ENCODE measurements around the gene CBLN3. TPM values are rescaled to one million over a fixed set of nuclear protein-coding genes. Genes with fewer than 3 reads are reported as not detected.
"Not testable (repeated sequence)": the region's sequence is repeated elsewhere in the genome, so short reads cannot be mapped to it uniquely, and the experiment has no call there.

Gene CBLN3
- total and polyA plus RNA-seq, 2 donors (not counting 1 experiment from before 2014, with no cell fraction given) = 2.7 to 5.3 TPM

- Histone ChIP-seq H3K36me3 (ENCODE audit: control insufficient read depth, insufficient read depth, low read length) (no peaks in the 10 kb centered on the region), H3K4me1 (ENCODE audit: control insufficient read depth, extremely low read depth, insufficient read depth, low read length) (no peaks in the 10 kb centered on the region), H3K79me2 (ENCODE audit: control insufficient read depth, insufficient read depth, low read length) (no peaks in the 10 kb centered on the region), H3K27me3 (ENCODE audit: control insufficient read depth, insufficient read depth, low read length) (no peaks in the 10 kb centered on the region), H3K4me2 (ENCODE audit: extremely low read depth, insufficient read depth, low read length) (no peak overlapping the region), H4K20me1 (ENCODE audit: control insufficient read depth, extremely low read depth, insufficient read depth, low read length) (no peaks in the 10 kb centered on the region), H3K9ac (ENCODE audit: insufficient read depth, low read length) (no peak overlapping the region), H3K4me3 (replicated peaks in 1 of 4; ENCODE audit: control extremely low read depth in 1 of 4, insufficient read depth in 1 of 4, low read depth in 3 of 4, low read length in 4 of 4) (no peak overlapping the region), H3K9me3 (ENCODE audit: control insufficient read depth, insufficient read depth, low read depth, low read length) (no peaks in the 10 kb centered on the region), H2AFZ (ENCODE audit: low read length) (no peak overlapping the region), H3K27ac (ENCODE audit: insufficient read depth, low read length) (no peak overlapping the region)
- TF ChIP-seq EZH2 (IDR thresholded peaks at IDR 0.05; ENCODE audit: low read length, missing control alignments) = no peak
- no peak for TF ChIP-seq CTCF (conservative IDR thresholded peaks at IDR 0.05 in 1 of 2, IDR thresholded peaks at IDR 0.05 in 1 of 2; ENCODE audit: low read depth in 1 of 2, low read length in 2 of 2)
- no peak for DNase-seq (ENCODE audit: low read depth in 2 of 2)
Observed at GRCh38 chr14:24458736-24459135, 29.3 kb upstream of the CBLN3 start.

- H3K4me1 ChIP-seq (ENCODE audit: control insufficient read depth, extremely low read depth, insufficient read depth, low read length) = no peaks in the 10 kb centered on the region
- TF ChIP-seq EZH2 (IDR thresholded peaks at IDR 0.05; ENCODE audit: low read length, missing control alignments) (no peak), CTCF (conservative IDR thresholded peaks at IDR 0.05 in 1 of 2, IDR thresholded peaks at IDR 0.05 in 1 of 2; ENCODE audit: low read depth in 1 of 2, low read length in 2 of 2) (no peak)
- H3K79me2 ChIP-seq (ENCODE audit: control insufficient read depth, insufficient read depth, low read length) = no peaks in the 10 kb centered on the region
- H3K4me3 ChIP-seq (replicated peaks in 1 of 4; ENCODE audit: control extremely low read depth in 1 of 4, insufficient read depth in 1 of 4, low read depth in 3 of 4, low read length in 4 of 4) = no peak overlapping the region
- peak in 1 of 2 donors; percentile 14 for DNase-seq (ENCODE audit: low read depth in 2 of 2)
- H3K27me3 ChIP-seq (ENCODE audit: control insufficient read depth, insufficient read depth, low read length) = no peaks in the 10 kb centered on the region
- H3K36me3 ChIP-seq (ENCODE audit: control insufficient read depth, insufficient read depth, low read length) = no peaks in the 10 kb centered on the region
- no peak overlapping the region for H3K4me2 ChIP-seq (ENCODE audit: extremely low read depth, insufficient read depth, low read length)
- no peak overlapping the region for H3K27ac ChIP-seq (ENCODE audit: insufficient read depth, low read length)
- H4K20me1 ChIP-seq (ENCODE audit: control insufficient read depth, extremely low read depth, insufficient read depth, low read length) = no peaks in the 10 kb centered on the region
- no peaks in the 10 kb centered on the region for H3K9me3 ChIP-seq (ENCODE audit: control insufficient read depth, insufficient read depth, low read depth, low read length)
- H2AFZ ChIP-seq (ENCODE audit: low read length) = no peak overlapping the region
- H3K9ac ChIP-seq (ENCODE audit: insufficient read depth, low read length) = no peak overlapping the region
Observed at GRCh38 chr14:24456980-24457379, 27.5 kb upstream of the CBLN3 start.

- H4K20me1 ChIP-seq (ENCODE audit: control insufficient read depth, extremely low read depth, insufficient read depth, low read length); H3K9ac ChIP-seq (ENCODE audit: insufficient read depth, low read length); H3K27ac ChIP-seq (ENCODE audit: insufficient read depth, low read length); H2AFZ ChIP-seq (ENCODE audit: low read length); H3K79me2 ChIP-seq (ENCODE audit: control insufficient read depth, insufficient read depth, low read length); H3K36me3 ChIP-seq (ENCODE audit: control insufficient read depth, insufficient read depth, low read length); H3K4me3 ChIP-seq (replicated peaks in 1 of 4; ENCODE audit: control extremely low read depth in 1 of 4, insufficient read depth in 1 of 4, low read depth in 3 of 4, low read length in 4 of 4); DNase-seq (ENCODE audit: low read depth in 2 of 2); H3K4me2 ChIP-seq (ENCODE audit: extremely low read depth, insufficient read depth, low read length); H3K4me1 ChIP-seq (ENCODE audit: control insufficient read depth, extremely low read depth, insufficient read depth, low read length); H3K27me3 ChIP-seq (ENCODE audit: control insufficient read depth, insufficient read depth, low read length); H3K9me3 ChIP-seq (ENCODE audit: control insufficient read depth, insufficient read depth, low read depth, low read length): not testable (repeated sequence)
Observed at GRCh38 chr14:24450828-24451227, 21.4 kb upstream of the CBLN3 start.

All from fibroblast of lung (primary cell).